ENCODE measurements around the gene ABLIM1. TPM values are rescaled to one million over a fixed set of nuclear protein-coding genes. Genes with fewer than 3 reads are reported as not detected.

Gene ABLIM1
- total RNA-seq, 1 experiment from 2014 or later: 34.0 TPM

- Histone ChIP-seq H3K27me3 (replicated peaks; ENCODE audit: insufficient read depth, low read depth, low read length, poor library complexity) (no peaks in the 10 kb centered on the region), H3K27ac (ENCODE audit: low read depth, low read length, poor library complexity, severe bottlenecking) (no peak overlapping the region), H3K36me3 (ENCODE audit: insufficient read depth, low read length, poor library complexity, severe bottlenecking) (no peaks in the 10 kb centered on the region), H3K4me1 (ENCODE audit: insufficient read depth, low read length, poor library complexity, severe bottlenecking) (peaks cover 9% of the 10 kb centered on the region), H3K9me3 (ENCODE audit: low read depth, low read length, poor library complexity, severe bottlenecking) (no peaks in the 10 kb centered on the region), H3K4me3 (ENCODE audit: low read depth, low read length, poor library complexity, severe bottlenecking) (no peak overlapping the region)
- POLR2A ChIA-PET (ENCODE audit: low non-redundant PET): no interaction called here
- peak; percentile 24 for DNase-seq (ENCODE audit: low spot score)
- no peak for TF ChIP-seq EZH2 (IDR thresholded peaks at IDR 0.05; ENCODE audit: borderline replicate concordance, low read depth, low read length, poor library complexity, severe bottlenecking)
- TF ChIP-seq, protein P1, sequence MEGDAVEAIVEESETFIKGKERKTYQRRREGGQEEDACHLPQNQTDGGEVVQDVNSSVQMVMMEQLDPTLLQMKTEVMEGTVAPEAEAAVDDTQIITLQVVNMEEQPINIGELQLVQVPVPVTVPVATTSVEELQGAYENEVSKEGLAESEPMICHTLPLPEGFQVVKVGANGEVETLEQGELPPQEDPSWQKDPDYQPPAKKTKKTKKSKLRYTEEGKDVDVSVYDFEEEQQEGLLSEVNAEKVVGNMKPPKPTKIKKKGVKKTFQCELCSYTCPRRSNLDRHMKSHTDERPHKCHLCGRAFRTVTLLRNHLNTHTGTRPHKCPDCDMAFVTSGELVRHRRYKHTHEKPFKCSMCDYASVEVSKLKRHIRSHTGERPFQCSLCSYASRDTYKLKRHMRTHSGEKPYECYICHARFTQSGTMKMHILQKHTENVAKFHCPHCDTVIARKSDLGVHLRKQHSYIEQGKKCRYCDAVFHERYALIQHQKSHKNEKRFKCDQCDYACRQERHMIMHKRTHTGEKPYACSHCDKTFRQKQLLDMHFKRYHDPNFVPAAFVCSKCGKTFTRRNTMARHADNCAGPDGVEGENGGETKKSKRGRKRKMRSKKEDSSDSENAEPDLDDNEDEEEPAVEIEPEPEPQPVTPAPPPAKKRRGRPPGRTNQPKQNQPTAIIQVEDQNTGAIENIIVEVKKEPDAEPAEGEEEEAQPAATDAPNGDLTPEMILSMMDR (conservative IDR thresholded peaks at IDR 0.05; ENCODE audit: low read depth, low read length): no peak
- BruUV-seq (replicated peaks): no TSS peak
- intact Hi-C loops (cut with micrococcal nuclease; ENCODE audit: unreplicated experiment): no loop called here
- CTCF ChIA-PET: no interaction called here
Observed at GRCh38 chr10:114504769-114505579, 153.1 kb downstream of the ABLIM1 start.

DNA sequence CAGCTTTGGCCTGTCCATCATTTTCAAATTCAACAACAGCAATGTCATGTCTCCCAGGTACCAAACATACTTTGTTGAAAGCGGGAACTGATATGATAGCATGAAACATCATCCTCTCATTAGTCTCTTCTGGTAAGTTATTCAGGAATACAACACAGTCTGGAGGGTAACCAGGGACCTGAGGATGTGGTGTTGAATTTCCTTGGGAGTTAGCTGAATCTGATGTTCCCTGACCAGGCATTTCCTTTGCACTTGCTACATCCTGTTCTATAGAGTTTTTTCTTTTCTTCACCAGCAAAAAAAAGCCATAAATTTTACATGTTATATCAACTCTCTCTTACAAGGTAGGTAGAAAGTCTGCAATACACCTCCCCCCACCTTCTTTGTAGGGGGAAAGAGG lies 156.0 kb downstream of the ABLIM1 start:
- Histone ChIP-seq H3K27ac (ENCODE audit: low read depth, low read length, poor library complexity, severe bottlenecking) (no peak overlapping the region), H3K4me3 (ENCODE audit: low read depth, low read length, poor library complexity, severe bottlenecking) (no peak overlapping the region), H3K9me3 (ENCODE audit: low read depth, low read length, poor library complexity, severe bottlenecking) (no peaks in the 10 kb centered on the region), H3K4me1 (ENCODE audit: insufficient read depth, low read length, poor library complexity, severe bottlenecking) (peaks cover 9% of the 10 kb centered on the region), H3K36me3 (ENCODE audit: insufficient read depth, low read length, poor library complexity, severe bottlenecking) (no peaks in the 10 kb centered on the region), H3K27me3 (replicated peaks; ENCODE audit: insufficient read depth, low read depth, low read length, poor library complexity) (no peaks in the 10 kb centered on the region)
- DNase-seq (ENCODE audit: low spot score): no peak
- ChIA-PET CTCF (no interaction called here), POLR2A (ENCODE audit: low non-redundant PET) (no interaction called here)
- no TSS peak for BruUV-seq (replicated peaks)
- no peak for TF ChIP-seq EZH2 (IDR thresholded peaks at IDR 0.05; ENCODE audit: borderline replicate concordance, low read depth, low read length, poor library complexity, severe bottlenecking)
- TF ChIP-seq, protein P1 (conservative IDR thresholded peaks at IDR 0.05; ENCODE audit: low read depth, low read length): no peak
- intact Hi-C loops (cut with micrococcal nuclease; ENCODE audit: unreplicated experiment): no loop called here

DNA sequence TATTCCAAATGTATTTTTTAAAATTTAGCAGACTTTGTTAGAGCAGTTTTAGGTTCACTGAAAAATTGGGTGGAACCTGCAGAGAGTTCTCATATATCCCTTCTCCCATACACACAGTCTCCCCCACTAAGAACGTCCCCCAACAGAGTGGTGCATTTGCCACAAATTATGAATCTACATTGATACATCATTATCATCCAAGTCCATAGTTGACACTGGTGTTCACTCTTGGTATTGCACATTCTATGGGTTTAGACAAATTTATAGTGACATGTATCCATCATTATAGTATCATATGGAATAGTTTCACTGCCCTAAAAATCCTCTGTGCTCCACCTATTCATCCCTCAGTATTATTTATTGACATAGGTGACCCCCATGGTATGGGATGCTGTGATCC lies 156.4 kb downstream of the ABLIM1 start:
- Histone ChIP-seq H3K27ac (ENCODE audit: low read depth, low read length, poor library complexity, severe bottlenecking) (no peak overlapping the region), H3K27me3 (replicated peaks; ENCODE audit: insufficient read depth, low read depth, low read length, poor library complexity) (no peaks in the 10 kb centered on the region), H3K4me3 (ENCODE audit: low read depth, low read length, poor library complexity, severe bottlenecking) (no peak overlapping the region), H3K4me1 (ENCODE audit: insufficient read depth, low read length, poor library complexity, severe bottlenecking) (peaks cover 9% of the 10 kb centered on the region), H3K9me3 (ENCODE audit: low read depth, low read length, poor library complexity, severe bottlenecking) (no peaks in the 10 kb centered on the region), H3K36me3 (ENCODE audit: insufficient read depth, low read length, poor library complexity, severe bottlenecking) (no peaks in the 10 kb centered on the region)
- intact Hi-C loops (cut with micrococcal nuclease; ENCODE audit: unreplicated experiment): no loop called here
- POLR2A ChIA-PET (ENCODE audit: low non-redundant PET): no interaction called here
- CTCF ChIA-PET: no interaction called here
- no TSS peak for BruUV-seq (replicated peaks)
- TF ChIP-seq, protein P1 (conservative IDR thresholded peaks at IDR 0.05; ENCODE audit: low read depth, low read length): no peak
- TF ChIP-seq EZH2 (IDR thresholded peaks at IDR 0.05; ENCODE audit: borderline replicate concordance, low read depth, low read length, poor library complexity, severe bottlenecking): no peak
- DNase-seq (ENCODE audit: low spot score): no peak
